Tibial nerve (tissue), 4 donors: ENCODE results near the gene KIFBP. TPM values are rescaled to one million over a fixed set of nuclear protein-coding genes. Genes with fewer than 3 reads are reported as not detected.

Experiments used
- DNase-seq, 2 donors: peaks; one replicate each; pipeline ENCODE4 v3.0.0-alpha.2; 2019; ENCODE audit warnings: low spot score in 2 of 2
- H3K27ac ChIP-seq, 4 donors: fragments of 200-600 bp; sonication (generic) in 3 of 4; one replicate each; pipeline ENCODE4 v1.5.1; 2017 to 2019; ENCODE audit warnings: mild to moderate bottlenecking in 1 of 4
- H3K27me3 ChIP-seq, 2 donors: fragments of 200-600 bp; sonication (generic) in 1 of 2; one replicate each; pipeline versions ENCODE4 v1.5.1 to v1.6.0; 2017 to 2019
- H3K36me3 ChIP-seq, 3 donors: fragments of 200-600 bp; sonication (generic); one replicate each; pipeline ENCODE4 v1.5.1; 2018 to 2019
- H3K4me1 ChIP-seq, 4 donors: fragments of 200-600 bp; sonication (generic) in 3 of 4; one replicate each; pipeline ENCODE4 v1.5.1; 2017 to 2019
- H3K4me3 ChIP-seq, 4 donors: fragments of 200-600 bp; sonication (generic) in 3 of 4; one replicate each; pipeline ENCODE4 v1.5.1; 2017 to 2019; ENCODE audit warnings: mild to moderate bottlenecking in 1 of 4, moderate library complexity in 1 of 4
- H3K9me3 ChIP-seq, 4 donors: fragments of 200-600 bp; sonication (generic) in 3 of 4; one replicate each; pipeline ENCODE4 v1.5.1; 2017 to 2019
- EP300 ChIP-seq, 2 donors: sonication (generic); formaldehyde crosslinking; IDR thresholded peaks; one replicate each; pipeline ENCODE4 v1.6.1; 2017; ENCODE audit warnings: antibody characterized with exemption in 2 of 2, mild to moderate bottlenecking in 1 of 2
- POLR2A ChIP-seq, 2 donors: fragments of 450-650 bp; IDR thresholded peaks; one replicate each; pipeline ENCODE4 v1.6.1; 2017; ENCODE audit warnings: antibody characterized with exemption in 2 of 2, mild to moderate bottlenecking in 2 of 2, moderate library complexity in 2 of 2
- WGBS, 2 donors: methylation state at CpG; one replicate each; pipeline ENCODE4 v1.1.5; 2018; 5-methylcytosine and 5-hydroxymethylcytosine counted together
- total RNA-seq, 4 donors: library from RNA; depleted of rRNA; stranded (reverse); fragments of >200 nt; gene quantifications; one replicate each; pipeline ENCODE4 v1.1.0, GENCODE V29; 2016
- TF ChIP-seq, protein P1 (sequence below), 5 experiments: fragments of 200-600 bp in 3 of 5; fragments of 450-650 bp in 2 of 5; sonication (generic) in 3 of 5; IDR thresholded peaks; one replicate each; pipeline ENCODE4 v1.5.1; 2016 to 2019; ENCODE audit warnings: antibody characterized with exemption in 5 of 5, mild to moderate bottlenecking in 3 of 5, moderate library complexity in 2 of 5

KIFBP gene
- total RNA-seq, 4 donors from 2014 or later: 28.0 to 51.3 (median 43.5) TPM

GRCh38 chr10:69014171-69014570 lies 25.6 kb downstream of the KIFBP start:
- 96 to 98% methylated on average over 1 of the region's 1 CpG for WGBS, 2 donors
- Histone ChIP-seq H3K27ac (no peak overlapping the region), H3K36me3 (peaks cover 0 to 92% (median 0%) of the 10 kb centered on the region in 3 donors), H3K4me3 (no peak overlapping the region), H3K4me1 (no peaks in the 10 kb centered on the region), H3K27me3 (no peaks in the 10 kb centered on the region), H3K9me3 (no peaks in the 10 kb centered on the region)
- TF ChIP-seq, protein P1, sequence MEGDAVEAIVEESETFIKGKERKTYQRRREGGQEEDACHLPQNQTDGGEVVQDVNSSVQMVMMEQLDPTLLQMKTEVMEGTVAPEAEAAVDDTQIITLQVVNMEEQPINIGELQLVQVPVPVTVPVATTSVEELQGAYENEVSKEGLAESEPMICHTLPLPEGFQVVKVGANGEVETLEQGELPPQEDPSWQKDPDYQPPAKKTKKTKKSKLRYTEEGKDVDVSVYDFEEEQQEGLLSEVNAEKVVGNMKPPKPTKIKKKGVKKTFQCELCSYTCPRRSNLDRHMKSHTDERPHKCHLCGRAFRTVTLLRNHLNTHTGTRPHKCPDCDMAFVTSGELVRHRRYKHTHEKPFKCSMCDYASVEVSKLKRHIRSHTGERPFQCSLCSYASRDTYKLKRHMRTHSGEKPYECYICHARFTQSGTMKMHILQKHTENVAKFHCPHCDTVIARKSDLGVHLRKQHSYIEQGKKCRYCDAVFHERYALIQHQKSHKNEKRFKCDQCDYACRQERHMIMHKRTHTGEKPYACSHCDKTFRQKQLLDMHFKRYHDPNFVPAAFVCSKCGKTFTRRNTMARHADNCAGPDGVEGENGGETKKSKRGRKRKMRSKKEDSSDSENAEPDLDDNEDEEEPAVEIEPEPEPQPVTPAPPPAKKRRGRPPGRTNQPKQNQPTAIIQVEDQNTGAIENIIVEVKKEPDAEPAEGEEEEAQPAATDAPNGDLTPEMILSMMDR (IDR thresholded peaks at IDR 0.05): no peak
- TF ChIP-seq EP300 (IDR thresholded peaks at IDR 0.05) (no peak), POLR2A (IDR thresholded peaks at IDR 0.05) (no peak)
- DNase-seq: no peak

DNA sequence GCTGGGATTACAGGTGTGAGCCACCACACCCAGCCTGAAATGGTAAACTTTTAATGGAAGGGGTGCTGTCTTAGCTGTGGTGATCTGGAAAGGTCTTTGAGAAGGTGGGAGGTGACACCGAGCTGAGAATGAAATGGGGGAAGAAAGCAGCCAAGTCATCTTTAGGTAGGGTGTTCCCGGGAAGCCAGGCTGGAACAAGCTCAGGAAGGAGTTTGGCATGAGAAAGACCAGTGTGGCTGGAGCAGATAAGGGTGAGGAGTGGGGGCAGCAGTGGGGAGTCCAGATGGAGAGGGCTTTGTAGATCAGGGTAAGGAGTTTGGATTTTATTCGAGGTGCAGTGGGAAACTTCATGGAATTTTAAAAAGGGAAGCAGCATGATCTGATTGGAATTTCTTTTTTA lies 30.0 kb downstream of the KIFBP start:
- DNase-seq: no peak
- 70 to 90% methylated on average over 3 of the region's 3 CpGs for WGBS, 2 donors
- Histone ChIP-seq H3K27ac (no peak overlapping the region), H3K36me3 (peaks cover 0 to 83% (median 0%) of the 10 kb centered on the region in 3 donors), H3K9me3 (no peaks in the 10 kb centered on the region), H3K4me3 (no peak overlapping the region), H3K27me3 (no peaks in the 10 kb centered on the region), H3K4me1 (no peaks in the 10 kb centered on the region)
- TF ChIP-seq EP300 (IDR thresholded peaks at IDR 0.05) (no peak), POLR2A (IDR thresholded peaks at IDR 0.05) (no peak)
- TF ChIP-seq, protein P1 (IDR thresholded peaks at IDR 0.05): no peak

DNA sequence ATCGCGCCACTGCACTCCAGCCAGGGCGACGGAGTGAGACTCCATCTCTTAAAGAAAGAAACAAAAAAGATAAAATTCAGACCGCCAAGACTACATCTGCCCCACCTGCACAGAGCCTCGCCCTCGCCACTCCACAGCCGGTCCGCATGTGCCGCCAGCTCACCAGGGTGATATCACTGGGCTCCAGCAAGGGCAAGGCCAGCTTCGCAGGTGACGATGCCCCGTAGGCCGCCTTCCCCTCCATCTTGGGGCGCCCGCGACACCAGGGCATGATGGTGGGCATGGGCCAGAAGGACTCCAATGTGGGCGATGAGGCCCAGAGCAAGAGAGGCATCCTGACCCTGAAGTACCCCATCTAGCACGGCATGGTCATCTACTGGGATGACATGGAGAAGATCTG lies 34.0 kb downstream of the KIFBP start:
- 98 to 99% methylated on average over 18 to 19 of the region's 19 CpGs for WGBS, 2 donors
- Histone ChIP-seq H3K4me1 (no peaks in the 10 kb centered on the region), H3K4me3 (no peak overlapping the region), H3K27me3 (no peaks in the 10 kb centered on the region), H3K9me3 (no peaks in the 10 kb centered on the region), H3K27ac (no peak overlapping the region), H3K36me3 (peaks cover 0 to 43% (median 0%) of the 10 kb centered on the region in 3 donors)
- no peak for DNase-seq
- no peak for TF ChIP-seq POLR2A (IDR thresholded peaks at IDR 0.05)
- TF ChIP-seq EP300 (IDR thresholded peaks at IDR 0.05): no peak
- TF ChIP-seq, protein P1 (IDR thresholded peaks at IDR 0.05): no peak

DNA sequence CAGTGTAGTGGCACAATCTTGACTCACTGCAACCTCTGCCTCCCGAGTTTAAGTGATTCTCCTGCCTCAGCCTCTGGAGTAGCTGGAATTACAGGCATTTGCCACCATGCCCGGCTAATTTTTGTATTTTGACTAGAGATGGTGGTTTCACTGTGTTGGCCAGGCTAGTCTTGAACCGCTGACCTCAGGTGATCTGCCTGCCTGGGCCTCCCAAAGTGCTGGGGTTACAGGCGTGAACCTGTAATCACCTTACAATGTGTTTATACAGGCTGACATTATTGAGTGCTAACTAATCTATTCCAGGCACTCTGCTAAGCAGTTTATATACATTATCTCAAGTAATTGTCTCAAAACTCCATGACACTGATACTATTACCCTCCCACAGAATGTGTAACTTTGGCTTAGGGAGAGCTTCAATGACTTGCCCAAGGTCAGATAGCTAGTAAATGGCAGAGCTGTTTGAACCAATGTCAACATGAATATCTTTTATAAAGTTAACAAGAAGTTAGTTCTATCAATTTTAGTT lies 36.8 kb downstream of the KIFBP start:
- Histone ChIP-seq H3K27ac (no peak overlapping the region), H3K27me3 (no peaks in the 10 kb centered on the region), H3K9me3 (no peaks in the 10 kb centered on the region), H3K4me3 (no peak overlapping the region), H3K4me1 (no peaks in the 10 kb centered on the region), H3K36me3 (peaks cover 0 to 14% (median 0%) of the 10 kb centered on the region in 3 donors)
- WGBS, 2 donors: 87% methylated on average over 4 of the region's 4 CpGs
- no peak for TF ChIP-seq EP300 (IDR thresholded peaks at IDR 0.05)
- no peak for TF ChIP-seq POLR2A (IDR thresholded peaks at IDR 0.05)
- TF ChIP-seq, protein P1 (IDR thresholded peaks at IDR 0.05): no peak
- no peak for DNase-seq

- Histone ChIP-seq H3K36me3 (no peaks in the 10 kb centered on the region), H3K9me3 (no peaks in the 10 kb centered on the region), H3K4me3 (no peak overlapping the region), H3K27me3 (no peaks in the 10 kb centered on the region), H3K4me1 (no peaks in the 10 kb centered on the region), H3K27ac (no peak overlapping the region)
- WGBS, 2 donors: 70 to 73% methylated on average over 4 of the region's 4 CpGs
- TF ChIP-seq EP300 (IDR thresholded peaks at IDR 0.05): no peak
- TF ChIP-seq, protein P1 (IDR thresholded peaks at IDR 0.05): no peak
- DNase-seq: no peak
Measured at GRCh38 chr10:69033256-69033655, 44.7 kb downstream of the KIFBP start.
